HepG2 (cell line): ENCODE data around the gene MLXIPL. TPM values are rescaled to one million over a fixed set of nuclear protein-coding genes. Genes with fewer than 3 reads are reported as not detected.

Experiments used
- ATRX ChIP-seq: sonication (generic); formaldehyde crosslinking; IDR thresholded peaks from 2 replicates; pipeline ENCODE4 v1.4.0; 2020; ENCODE audit warnings: missing genetic modification reagents, borderline replicate concordance
- BORCS8-MEF2B ChIP-seq: sonication (generic); formaldehyde crosslinking; IDR thresholded peaks from 2 replicates; pipeline ENCODE4 v1.8.0; 2022; ENCODE audit warnings: mild to moderate bottlenecking, missing genetic modification reagents
- FOXK1 ChIP-seq: sonication (generic); formaldehyde crosslinking; IDR thresholded peaks from 2 replicates; pipeline ENCODE4 v1.4.0; 2020; ENCODE audit warnings: low read depth, missing genetic modification reagents, borderline replicate concordance
- HIVEP1 ChIP-seq: sonication (generic); formaldehyde crosslinking; IDR thresholded peaks from 2 replicates; pipeline ENCODE4 v1.4.0; 2020; ENCODE audit warnings: mild to moderate bottlenecking, missing genetic modification reagents
- MXD4 ChIP-seq: IDR thresholded peaks from 2 replicates; pipeline ENCODE4 v1.6.1; 2016; ENCODE audit warnings: mild to moderate bottlenecking, missing biosample characterization, missing genetic modification reagents
- RARA ChIP-seq: IDR thresholded peaks from 2 replicates; pipeline ENCODE4 v1.6.1; 2016; ENCODE audit warnings: missing genetic modification reagents, missing compliant biosample characterization
- ZFP41 ChIP-seq: sonication (generic); formaldehyde crosslinking; IDR thresholded peaks from 2 replicates; pipeline ENCODE4 v1.4.0; 2020; ENCODE audit warnings: mild to moderate bottlenecking, missing genetic modification reagents, borderline replicate concordance
- ZNF263 ChIP-seq: sonication (generic); formaldehyde crosslinking; IDR thresholded peaks from 2 replicates; pipeline ENCODE4 v1.4.0; 2020; ENCODE audit warnings: missing genetic modification reagents
- ZNF441 ChIP-seq: sonication (generic); formaldehyde crosslinking; IDR thresholded peaks from 2 replicates; pipeline ENCODE4 v1.7.0; 2021; ENCODE audit warnings: missing genetic modification reagents, borderline replicate concordance
- ZNF616 ChIP-seq: sonication (generic); formaldehyde crosslinking; IDR thresholded peaks from 2 replicates; pipeline ENCODE4 v1.5.0; 2020; ENCODE audit warnings: low read depth, mild to moderate bottlenecking, missing genetic modification reagents
- polyA plus RNA-seq, 8 experiments: library from polyadenylated mRNA; depleted of rRNA in 3 of 8; stranded (reverse) in 7 of 8; unstranded in 1 of 8; fragments of >200 nt; fragmentation: Illumina TruSeq in 4 of 8; extraction: Trizol in 4 of 8; gene quantifications; 2 replicates each; pipeline versions ENCODE4 v1.2.1 to v1.2.3, GENCODE V29; 2011 to 2016; ENCODE audit warnings: low read depth in 4 of 8, missing spikeins in 1 of 8, mixed read lengths in 1 of 8; ENCODE audit not compliant: insufficient read depth in 1 of 8
- total RNA-seq, 5 experiments: library from RNA; depleted of rRNA; stranded (reverse); fragments of >200 nt; fragmentation: Illumina TruSeq; extraction: Trizol; gene quantifications; 2 replicates each; pipeline ENCODE4 v1.2.3, GENCODE V29; 2016; ENCODE audit warnings: low read depth in 1 of 5
- TF ChIP-seq, protein P1 (sequence below): sonication (generic); formaldehyde crosslinking; IDR thresholded peaks from 2 replicates; pipeline ENCODE4 v1.9.0; 2021; ENCODE audit warnings: missing genetic modification reagents, borderline replicate concordance
- TF ChIP-seq, protein P2 (sequence below): sonication (generic); formaldehyde crosslinking; conservative IDR thresholded peaks from 2 replicates; pipeline ENCODE4 v1.8.0; 2022; ENCODE audit warnings: low read depth, missing genetic modification reagents
- TF ChIP-seq, protein P3 (sequence below): sonication (generic); formaldehyde crosslinking; IDR thresholded peaks from 2 replicates; pipeline ENCODE4 v1.4.0; 2020; ENCODE audit warnings: missing genetic modification reagents, mild to moderate bottlenecking, borderline replicate concordance
- TF ChIP-seq, protein P4 (sequence below): sonication (generic); formaldehyde crosslinking; IDR thresholded peaks from 2 replicates; pipeline ENCODE4 v1.5.1; 2020; ENCODE audit warnings: missing genetic modification reagents, mild to moderate bottlenecking, borderline replicate concordance
- TF ChIP-seq, protein P5 (sequence below): IDR thresholded peaks from 2 replicates; pipeline ENCODE4 v1.6.1; 2016

Gene MLXIPL
- total and polyA plus RNA-seq, 2 of the 13 experiments (the other 11 are each of a cell fraction or from before 2014, with no cell fraction given) = 51.6 to 60.1 TPM

DNA sequence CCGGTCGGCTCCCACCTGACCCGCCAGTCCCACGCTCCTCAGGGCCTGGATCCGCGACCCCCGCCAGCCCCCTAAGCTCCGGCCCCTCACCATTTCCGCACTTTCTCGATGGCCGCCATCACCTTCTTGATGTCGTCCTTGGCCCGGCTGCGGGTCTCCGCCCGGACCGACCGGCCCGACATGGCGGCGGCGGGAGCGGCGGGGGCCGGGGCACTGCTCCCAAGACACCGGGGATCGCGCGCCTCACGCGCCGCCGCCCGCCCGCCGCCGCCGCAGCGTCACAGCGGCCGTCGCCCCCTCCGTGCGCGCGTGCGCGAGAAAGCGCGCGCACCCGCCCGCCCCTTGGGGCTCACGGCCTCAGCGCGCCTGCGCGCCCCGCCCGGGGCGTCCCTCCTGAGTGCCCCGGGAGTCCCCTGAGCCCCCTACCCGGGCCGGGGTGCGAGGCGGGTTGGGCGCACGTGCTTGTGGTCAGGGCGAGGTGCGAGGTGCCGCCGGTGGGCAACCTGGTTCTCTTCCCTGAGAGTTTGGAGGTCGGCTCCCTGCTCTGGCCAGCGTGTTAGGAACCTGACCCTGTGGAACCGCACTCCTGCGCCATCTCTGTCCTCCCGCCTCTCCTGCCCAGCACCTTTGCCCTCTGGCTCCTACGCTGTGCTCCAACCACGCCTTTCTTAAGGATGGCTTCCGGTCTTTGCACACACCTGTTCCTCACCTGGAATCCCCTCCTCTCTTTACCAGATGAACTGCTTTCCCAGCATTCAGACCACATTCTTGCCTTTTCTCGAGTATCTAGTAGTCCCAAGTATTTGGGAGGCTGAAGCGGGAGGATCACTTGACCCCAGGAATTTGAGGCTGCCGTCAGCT, 66.7 kb downstream of the MLXIPL start, which contains the start of gene BCL7B (continued):
- TF ChIP-seq ZFP41 (peak; percentile 89; the same call in 1 of the 2 replicates), MXD4 (no peak), ATRX (CRISPR knock-in tag) (no peak), ZNF441 (CRISPR knock-in tag) (peak; percentile 89), BORCS8-MEF2B (CRISPR knock-in tag) (peak; percentile 96), ZNF263 (CRISPR knock-in tag) (peak; percentile 86), ZNF616 (CRISPR knock-in tag) (peak; percentile 72; the same call in 1 of the 2 replicates), FOXK1 (CRISPR knock-in tag) (no peak), HIVEP1 (CRISPR knock-in tag) (peak; percentile 95), RARA (CRISPR knock-in tag) (0 out of 2 replicates have a peak, but pooled peaks have one; percentile 24)
- TF ChIP-seq, protein P1, sequence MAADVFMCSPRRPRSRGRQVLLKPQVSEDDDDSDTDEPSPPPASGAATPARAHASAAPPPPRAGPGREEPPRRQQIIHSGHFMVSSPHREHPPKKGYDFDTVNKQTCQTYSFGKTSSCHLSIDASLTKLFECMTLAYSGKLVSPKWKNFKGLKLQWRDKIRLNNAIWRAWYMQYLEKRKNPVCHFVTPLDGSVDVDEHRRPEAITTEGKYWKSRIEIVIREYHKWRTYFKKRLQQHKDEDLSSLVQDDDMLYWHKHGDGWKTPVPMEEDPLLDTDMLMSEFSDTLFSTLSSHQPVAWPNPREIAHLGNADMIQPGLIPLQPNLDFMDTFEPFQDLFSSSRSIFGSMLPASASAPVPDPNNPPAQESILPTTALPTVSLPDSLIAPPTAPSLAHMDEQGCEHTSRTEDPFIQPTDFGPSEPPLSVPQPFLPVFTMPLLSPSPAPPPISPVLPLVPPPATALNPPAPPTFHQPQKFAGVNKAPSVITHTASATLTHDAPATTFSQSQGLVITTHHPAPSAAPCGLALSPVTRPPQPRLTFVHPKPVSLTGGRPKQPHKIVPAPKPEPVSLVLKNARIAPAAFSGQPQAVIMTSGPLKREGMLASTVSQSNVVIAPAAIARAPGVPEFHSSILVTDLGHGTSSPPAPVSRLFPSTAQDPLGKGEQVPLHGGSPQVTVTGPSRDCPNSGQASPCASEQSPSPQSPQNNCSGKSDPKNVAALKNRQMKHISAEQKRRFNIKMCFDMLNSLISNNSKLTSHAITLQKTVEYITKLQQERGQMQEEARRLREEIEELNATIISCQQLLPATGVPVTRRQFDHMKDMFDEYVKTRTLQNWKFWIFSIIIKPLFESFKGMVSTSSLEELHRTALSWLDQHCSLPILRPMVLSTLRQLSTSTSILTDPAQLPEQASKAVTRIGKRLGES (CRISPR knock-in tag) = peak; percentile 91
- TF ChIP-seq, protein P2, sequence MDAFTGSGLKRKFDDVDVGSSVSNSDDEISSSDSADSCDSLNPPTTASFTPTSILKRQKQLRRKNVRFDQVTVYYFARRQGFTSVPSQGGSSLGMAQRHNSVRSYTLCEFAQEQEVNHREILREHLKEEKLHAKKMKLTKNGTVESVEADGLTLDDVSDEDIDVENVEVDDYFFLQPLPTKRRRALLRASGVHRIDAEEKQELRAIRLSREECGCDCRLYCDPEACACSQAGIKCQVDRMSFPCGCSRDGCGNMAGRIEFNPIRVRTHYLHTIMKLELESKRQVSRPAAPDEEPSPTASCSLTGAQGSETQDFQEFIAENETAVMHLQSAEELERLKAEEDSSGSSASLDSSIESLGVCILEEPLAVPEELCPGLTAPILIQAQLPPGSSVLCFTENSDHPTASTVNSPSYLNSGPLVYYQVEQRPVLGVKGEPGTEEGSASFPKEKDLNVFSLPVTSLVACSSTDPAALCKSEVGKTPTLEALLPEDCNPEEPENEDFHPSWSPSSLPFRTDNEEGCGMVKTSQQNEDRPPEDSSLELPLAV (CRISPR knock-in tag) = peak; percentile 83; the same call in 1 of the 2 replicates
- TF ChIP-seq, protein P3, sequence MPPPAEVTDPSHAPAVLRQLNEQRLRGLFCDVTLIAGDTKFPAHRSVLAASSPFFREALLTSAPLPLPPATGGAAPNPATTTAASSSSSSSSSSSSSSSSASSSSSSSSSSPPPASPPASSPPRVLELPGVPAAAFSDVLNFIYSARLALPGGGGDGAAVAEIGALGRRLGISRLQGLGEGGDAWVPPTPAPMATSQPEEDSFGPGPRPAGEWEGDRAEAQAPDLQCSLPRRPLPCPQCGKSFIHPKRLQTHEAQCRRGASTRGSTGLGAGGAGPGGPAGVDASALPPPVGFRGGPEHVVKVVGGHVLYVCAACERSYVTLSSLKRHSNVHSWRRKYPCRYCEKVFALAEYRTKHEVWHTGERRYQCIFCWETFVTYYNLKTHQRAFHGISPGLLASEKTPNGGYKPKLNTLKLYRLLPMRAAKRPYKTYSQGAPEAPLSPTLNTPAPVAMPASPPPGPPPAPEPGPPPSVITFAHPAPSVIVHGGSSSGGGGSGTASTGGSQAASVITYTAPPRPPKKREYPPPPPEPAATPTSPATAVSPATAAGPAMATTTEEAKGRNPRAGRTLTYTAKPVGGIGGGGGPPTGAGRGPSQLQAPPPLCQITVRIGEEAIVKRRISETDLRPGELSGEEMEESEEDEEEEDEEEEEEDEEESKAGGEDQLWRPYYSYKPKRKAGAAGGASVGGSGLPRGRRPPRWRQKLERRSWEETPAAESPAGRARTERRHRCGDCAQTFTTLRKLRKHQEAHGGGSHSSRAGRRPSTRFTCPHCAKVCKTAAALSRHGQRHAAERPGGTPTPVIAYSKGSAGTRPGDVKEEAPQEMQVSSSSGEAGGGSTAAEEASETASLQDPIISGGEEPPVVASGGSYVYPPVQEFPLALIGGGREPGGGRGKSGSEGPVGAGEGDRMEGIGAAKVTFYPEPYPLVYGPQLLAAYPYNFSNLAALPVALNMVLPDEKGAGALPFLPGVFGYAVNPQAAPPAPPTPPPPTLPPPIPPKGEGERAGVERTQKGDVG (CRISPR knock-in tag) = no peak; the same call in 1 of the 2 replicates
- TF ChIP-seq, protein P4, sequence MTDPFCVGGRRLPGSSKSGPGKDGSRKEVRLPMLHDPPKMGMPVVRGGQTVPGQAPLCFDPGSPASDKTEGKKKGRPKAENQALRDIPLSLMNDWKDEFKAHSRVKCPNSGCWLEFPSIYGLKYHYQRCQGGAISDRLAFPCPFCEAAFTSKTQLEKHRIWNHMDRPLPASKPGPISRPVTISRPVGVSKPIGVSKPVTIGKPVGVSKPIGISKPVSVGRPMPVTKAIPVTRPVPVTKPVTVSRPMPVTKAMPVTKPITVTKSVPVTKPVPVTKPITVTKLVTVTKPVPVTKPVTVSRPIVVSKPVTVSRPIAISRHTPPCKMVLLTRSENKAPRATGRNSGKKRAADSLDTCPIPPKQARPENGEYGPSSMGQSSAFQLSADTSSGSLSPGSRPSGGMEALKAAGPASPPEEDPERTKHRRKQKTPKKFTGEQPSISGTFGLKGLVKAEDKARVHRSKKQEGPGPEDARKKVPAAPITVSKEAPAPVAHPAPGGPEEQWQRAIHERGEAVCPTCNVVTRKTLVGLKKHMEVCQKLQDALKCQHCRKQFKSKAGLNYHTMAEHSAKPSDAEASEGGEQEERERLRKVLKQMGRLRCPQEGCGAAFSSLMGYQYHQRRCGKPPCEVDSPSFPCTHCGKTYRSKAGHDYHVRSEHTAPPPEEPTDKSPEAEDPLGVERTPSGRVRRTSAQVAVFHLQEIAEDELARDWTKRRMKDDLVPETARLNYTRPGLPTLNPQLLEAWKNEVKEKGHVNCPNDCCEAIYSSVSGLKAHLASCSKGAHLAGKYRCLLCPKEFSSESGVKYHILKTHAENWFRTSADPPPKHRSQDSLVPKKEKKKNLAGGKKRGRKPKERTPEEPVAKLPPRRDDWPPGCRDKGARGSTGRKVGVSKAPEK (CRISPR knock-in tag) = no peak
- TF ChIP-seq, protein P5, sequence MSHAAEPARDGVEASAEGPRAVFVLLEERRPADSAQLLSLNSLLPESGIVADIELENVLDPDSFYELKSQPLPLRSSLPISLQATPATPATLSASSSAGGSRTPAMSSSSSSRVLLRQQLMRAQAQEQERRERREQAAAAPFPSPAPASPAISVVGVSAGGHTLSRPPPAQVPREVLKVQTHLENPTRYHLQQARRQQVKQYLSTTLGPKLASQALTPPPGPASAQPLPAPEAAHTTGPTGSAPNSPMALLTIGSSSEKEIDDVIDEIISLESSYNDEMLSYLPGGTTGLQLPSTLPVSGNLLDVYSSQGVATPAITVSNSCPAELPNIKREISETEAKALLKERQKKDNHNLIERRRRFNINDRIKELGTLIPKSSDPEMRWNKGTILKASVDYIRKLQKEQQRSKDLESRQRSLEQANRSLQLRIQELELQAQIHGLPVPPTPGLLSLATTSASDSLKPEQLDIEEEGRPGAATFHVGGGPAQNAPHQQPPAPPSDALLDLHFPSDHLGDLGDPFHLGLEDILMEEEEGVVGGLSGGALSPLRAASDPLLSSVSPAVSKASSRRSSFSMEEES (CRISPR knock-in tag) = peak; percentile 22; the same call in 1 of the 2 replicates
